GM19467 (cell line): ENCODE data around the gene BEGAIN.

Experiments
- ATAC-seq: cut with Tn5 transposase; IDR thresholded peaks from one replicate; pipeline ENCODE4 v1.9.1; 2021; ENCODE audit warnings: mild to moderate bottlenecking, moderate library complexity; ENCODE audit not compliant: unreplicated experiment

BEGAIN gene, protein sequence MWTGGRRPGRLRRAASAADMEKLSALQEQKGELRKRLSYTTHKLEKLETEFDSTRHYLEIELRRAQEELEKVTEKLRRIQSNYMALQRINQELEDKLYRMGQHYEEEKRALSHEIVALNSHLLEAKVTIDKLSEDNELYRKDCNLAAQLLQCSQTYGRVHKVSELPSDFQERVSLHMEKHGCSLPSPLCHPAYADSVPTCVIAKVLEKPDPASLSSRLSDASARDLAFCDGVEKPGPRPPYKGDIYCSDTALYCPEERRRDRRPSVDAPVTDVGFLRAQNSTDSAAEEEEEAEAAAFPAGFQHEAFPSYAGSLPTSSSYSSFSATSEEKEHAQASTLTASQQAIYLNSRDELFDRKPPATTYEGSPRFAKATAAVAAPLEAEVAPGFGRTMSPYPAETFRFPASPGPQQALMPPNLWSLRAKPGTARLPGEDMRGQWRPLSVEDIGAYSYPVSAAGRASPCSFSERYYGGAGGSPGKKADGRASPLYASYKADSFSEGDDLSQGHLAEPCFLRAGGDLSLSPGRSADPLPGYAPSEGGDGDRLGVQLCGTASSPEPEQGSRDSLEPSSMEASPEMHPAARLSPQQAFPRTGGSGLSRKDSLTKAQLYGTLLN

DNA sequence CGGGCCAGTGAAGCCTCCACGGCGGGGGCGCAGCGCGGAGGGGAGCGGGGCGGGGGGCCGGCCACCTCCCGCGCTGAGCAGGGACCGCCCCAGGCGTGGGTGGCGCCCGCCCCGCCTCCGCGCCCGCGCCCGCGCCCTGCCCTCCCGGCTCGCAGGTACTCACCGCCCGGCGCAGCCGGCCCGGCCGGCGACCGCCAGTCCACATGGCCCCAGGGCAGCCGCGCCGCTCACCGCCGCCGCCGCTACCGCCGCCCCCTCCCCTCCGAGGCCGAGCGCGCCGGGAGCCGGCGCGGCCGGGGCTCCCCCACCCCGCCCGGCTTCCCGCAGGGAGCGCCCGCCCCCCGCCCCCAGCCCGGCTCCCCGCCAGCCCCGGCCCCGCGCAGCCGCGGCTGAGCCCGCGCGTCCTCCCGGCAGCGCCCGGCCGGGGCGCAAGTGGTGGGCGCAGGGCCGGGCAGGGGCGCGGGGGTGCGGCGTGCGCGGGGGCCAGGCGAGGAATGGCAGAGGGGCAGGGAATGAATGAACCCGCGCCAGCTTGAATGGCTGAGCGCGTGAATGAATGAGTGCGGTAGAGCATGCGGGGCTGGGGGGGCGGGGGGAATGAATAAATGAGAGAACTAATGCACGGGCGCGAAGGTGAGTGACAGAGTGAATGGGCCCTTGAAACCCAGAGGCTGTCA is at the start of gene BEGAIN:
Gene BEGAIN, minus strand, starts transcription at position 332 of the 677 bp plus-strand sequence. Its CDS starts 127 bp downstream, at position 205.
- no peak for ATAC-seq

DNA sequence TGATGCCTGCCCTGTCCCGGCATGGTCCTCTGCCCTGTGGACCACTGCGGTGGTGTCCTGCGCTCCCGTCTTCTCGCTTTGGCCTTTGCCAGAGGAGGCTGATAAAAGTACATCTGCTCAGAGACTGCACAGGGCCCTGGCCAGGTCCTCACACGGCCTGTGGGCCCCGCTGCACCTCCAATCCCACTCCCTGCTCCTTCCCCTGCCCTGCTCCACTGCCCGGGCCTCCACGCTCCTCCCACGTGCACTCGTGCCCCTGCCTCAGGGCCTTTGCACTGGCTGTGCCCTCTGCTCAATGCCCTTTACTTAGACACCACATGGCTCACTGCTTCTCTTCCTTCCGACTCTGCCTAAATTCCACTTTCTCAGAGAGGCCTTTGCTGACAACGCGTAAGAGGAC is 49.3 kb upstream of the BEGAIN start:
- no peak for ATAC-seq

DNA sequence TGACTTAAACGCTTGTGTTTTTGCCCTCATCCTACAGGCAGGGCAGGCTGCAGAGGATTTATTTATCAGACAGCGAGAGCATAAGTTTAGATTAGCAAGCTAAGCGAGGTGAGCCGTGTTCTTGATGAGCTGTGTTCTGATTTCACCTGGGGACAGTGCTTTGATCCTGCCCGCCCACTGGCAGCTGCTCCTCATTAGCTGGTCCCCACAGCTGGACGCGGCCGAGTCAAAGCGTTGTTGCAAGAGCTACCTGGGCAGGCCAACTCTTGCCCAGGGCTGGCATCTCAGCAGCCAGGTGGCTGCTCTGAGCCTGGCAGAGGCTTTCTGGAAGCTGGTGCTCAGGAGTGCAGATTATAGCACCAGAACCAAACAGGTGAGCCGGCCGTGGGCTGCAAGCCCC is 46.8 kb upstream of the BEGAIN start:
- no peak for ATAC-seq

DNA sequence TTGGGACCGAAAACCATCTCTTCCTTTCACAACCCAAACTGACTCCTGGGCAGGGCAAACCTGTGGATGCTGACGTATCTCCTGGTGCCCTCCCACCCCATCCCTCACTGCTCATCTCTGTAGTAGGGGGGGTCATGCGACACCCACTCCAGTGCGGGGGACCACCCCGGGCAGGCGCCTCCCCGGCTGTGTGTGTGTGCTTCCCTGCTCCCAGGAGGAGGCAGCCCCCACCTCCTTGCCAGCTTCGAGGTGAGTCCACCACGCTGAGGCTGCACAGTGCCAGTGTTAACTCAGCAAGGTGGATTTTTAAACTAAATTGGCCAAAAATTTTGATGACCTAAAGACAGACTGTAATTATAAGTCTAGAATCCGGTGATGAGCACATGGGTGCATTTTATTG is 46.2 kb upstream of the BEGAIN start:
- ATAC-seq, result no peak

DNA sequence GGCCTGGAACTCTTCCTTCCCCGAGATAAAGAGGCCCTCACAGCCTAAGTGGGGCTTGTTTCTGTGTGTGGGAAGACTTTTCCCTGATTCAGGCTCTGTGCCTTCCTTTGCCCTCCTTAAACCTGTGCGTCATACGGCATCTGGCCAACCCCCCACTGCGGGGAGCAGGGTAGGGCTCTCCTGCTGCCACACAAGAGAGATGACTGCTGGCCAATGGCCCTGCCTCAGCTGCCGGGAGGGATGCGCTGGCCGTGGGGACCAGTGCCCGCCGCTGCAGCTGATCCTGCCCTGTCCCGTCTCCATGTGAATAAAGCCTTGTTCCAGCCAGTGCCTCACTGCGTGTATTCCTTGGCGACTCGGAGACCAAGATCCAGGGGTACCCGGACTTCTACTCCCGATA is 42.5 kb upstream of the BEGAIN start:
- ATAC-seq, result no peak

DNA sequence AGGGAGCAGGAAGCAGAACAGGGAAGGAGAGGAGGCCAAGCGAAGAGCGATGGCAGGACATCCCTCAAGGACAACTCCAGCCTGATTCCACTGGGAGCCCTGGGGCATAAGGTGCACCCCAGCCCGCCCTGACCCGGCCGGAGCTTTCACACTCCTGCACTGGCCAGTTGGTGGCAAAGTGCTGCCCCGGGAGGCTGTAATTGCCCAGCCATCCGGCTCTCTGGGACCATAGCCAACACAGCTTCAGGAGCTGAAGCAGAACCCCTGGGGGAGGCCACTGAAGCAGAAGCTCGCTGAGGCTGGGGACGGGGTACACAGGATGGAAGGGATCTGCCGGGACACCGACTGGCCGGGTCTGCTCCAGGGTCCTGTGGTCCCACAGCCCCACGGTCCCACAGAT is 41.9 kb upstream of the BEGAIN start:
- ATAC-seq, result no peak

DNA sequence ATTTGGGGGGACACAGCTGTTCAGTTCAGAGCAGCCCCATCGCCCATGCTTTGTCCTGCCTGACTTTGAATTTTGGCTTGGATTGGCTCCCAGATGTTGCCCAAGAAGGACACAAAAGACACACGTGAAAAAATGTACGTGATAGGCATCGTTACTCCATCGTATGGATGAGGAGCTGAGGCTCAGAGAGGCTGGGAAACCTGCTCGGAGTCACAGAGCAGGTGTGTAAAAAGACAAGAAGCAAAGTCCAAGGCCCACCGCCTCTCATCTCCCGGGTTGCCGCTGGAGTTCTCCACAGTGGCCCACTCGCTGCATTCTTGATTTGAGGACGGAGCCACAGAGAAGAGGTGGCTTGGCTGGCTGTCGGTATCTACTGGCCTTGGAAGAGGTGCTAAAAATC is 41.0 kb upstream of the BEGAIN start:
- no peak for ATAC-seq

DNA sequence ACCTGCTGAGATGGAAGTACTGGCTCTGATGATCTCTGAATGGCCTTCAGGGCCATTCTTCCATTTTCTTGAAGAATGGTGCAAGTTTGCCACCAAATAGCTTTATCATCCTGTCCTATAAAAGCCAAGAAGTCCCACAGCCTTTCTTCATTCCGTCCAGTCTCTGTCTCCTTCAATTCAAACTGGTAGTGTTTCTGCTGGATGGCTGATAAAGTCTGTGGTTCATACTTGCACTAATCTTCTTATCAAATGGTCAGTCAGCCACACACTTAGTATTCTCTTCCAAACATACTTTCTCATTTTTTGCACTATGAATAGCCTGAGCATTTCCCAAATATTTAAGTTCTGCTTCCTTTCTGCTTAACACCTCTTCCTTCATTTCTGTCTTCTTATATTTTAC is 39.4 kb upstream of the BEGAIN start:
- no peak for ATAC-seq

DNA sequence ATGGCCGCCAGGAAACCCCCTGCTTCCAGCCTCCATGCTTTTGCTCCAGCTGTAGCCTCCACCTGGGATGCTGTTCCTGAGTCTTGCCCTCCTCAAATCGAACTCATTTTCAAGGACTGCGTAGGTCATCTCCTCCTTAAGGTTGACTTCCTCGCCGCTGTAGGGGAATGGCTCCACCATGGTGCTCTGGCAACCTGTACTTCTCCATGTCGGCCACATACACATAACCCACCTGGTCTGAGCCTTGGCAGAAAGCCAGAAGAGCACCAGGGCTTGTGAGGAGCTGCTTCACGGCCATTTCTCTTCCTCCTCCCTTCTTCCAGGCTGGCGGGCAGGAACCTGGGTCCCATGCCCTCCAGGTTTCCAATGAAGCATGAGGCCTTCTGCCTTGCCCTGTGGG is 36.7 kb upstream of the BEGAIN start:
- ATAC-seq, result no peak

DNA sequence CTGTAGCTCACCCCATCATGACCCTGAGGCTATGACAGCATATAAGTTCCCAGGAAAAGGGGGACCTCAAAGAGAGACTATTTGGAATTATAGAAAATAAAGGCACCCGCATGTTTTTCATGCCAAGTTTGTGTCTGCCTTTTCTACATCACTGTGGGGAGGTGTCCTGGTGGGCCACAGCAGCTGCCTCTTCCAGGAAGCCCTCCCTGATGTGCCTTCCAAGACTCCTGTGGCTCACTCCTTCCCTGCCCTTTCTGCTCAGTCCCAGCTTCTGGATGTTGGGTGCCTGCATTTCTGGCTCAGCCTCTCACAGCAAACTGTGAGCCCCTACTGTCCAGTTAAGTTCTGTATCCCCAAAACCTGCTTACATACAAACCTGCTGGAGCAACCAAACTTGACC is 36.3 kb upstream of the BEGAIN start:
- ATAC-seq, result no peak

DNA sequence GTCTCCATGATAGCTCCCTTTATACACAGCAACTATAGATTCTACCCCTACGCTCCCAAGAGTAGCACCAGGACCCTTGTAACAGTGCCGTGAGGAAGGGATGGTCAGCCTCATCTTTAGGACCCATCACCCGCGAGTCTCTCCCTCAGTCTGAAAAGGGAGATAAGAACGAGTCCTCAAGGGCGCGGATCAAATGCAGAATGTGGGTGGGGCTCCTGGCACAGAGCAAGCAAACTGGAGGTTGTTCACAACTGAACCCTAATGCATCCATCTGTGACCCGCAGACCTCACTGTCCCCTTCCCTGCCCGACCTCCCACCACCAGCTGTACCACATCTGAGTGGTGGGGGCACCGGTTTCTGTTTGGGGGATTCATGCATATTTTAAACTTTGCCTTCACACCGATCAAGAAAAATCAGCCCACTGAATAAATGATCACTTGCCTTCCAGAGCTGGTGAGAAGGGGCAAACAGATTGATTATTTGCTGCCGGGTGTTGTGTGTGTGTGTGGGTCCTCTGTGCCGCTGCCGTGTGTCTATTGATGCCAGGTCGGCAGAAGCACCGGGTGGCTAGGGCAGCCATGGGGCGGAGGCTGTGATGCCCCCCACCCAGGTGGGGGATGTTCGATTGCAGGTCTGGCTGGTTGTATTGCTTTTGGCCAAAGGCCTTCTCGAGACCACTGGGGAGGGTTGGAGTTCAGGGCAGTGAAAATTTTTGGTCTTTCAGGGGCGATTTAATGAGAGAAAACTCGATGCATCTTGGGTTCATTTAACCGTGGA is 35.7 kb upstream of the BEGAIN start:
- no peak for ATAC-seq

DNA sequence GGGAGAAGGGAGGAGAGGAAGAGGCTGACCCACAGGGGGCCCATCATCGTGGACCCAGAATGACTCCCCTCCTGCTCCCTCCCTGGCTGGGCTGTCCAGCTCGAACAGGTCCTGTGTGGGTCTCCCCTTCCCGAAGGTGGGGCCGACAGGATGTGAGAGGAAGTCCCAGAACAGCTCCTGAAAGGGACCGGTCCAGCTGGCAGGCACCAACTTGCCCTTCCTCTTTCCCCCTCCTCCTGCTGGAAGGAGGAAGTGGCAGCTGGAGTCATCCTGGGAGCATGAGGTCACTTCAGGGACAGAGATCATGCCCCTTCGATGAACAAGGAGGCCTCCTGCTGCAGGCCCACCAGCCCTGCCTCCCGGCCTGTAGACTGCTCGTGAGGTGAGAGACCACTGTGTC is 35.0 kb upstream of the BEGAIN start:
- ATAC-seq, result no peak

DNA sequence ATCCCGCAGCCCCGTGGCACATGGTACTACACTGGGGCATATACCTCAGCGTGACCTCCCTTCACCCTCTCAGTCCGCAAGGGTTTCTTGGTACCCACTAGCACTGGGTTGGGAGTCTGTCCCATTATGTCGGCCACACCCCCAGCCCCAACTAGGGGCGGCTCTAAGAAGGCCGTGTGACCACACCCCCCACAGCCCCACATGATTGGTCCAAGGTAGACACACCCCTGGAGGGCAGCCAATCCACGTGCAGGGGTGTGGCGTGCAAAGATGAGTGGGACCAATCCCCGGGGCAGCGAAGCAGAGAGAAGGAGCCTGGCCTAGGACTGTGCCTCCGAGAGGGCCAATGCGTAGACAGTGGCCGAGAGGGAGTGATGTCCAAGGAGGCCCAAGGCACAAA is 34.6 kb upstream of the BEGAIN start:
- no peak for ATAC-seq

DNA sequence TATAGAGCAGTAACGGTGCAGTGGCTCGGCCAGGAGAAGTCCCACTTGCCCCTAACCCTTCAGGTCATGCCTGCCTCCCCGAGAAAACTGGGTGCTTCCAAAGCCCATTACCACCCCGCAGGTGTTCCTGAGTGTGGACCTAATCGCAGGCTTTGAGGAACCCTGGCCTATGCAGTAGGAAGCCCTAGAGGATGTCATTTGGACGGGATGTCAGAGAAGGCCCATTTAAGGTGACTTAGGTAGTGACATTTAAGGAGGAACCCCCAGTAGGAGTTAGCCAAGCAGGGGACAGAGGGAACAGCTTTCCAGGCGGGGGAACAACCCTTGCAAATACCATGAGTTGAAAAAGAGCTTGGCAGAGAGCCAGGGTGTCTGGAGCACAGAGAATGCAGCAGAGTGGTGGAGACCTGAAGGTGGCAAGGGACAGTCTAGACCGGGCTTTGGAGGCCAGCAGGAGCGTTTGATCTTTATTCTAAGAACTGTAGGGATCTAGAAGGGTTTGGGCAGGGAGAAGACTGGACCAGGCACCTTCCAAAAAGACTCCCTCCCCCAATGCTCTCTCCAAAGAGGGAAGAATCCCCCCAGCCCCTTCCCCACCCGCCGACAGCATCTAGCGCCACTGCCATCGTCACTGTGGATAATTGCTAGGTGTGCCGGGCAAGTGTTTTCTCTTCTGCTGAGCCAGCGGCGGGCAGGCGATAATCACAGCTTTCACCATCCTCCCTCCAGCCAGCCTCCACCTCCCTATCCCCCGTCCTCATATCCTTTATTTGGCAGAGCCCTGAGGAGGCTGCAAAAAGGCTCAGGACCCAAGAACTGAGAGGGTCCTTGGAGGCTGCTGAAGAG is 33.3 kb upstream of the BEGAIN start:
- no peak for ATAC-seq

DNA sequence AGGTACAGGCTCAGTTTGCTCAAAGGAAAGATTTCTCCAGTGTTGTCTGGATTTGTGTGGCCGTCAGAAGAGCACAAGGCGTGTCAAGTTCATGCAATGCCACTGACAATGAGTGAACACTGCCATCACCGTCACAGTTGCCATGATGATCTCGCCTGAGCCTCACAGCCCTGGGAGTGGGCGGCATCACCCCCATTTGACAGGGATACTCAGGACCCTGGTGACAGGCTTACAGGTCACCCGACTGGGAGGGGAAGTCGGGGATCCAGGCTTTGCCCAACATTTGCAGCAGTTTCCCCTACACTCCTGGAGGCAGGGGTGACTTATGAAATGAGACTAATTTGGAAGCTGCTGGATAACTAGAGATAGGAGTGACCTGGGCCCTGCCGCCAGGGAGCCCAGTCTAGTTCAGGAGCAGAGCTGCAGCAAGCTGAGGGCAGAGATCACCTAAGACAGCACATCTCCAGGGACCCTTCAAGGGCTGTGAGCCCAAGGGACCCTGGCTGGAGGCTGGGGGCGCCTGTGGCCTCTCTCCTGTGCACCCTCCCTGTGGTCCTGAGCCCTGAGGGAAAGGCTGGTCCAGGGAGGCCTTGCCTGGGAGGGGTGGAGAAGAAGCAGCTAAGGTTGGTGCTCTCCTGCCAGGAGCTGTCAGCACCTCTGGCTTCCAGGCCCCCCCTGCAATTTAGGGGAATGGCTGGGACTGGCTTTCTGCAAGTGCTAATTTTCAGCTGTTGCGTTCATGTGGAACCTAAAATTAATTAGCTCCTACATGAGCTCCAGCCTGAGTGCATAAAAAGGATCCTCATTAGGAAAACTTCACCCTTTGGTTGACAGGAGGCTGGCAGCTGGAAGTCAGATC is 32.4 kb upstream of the BEGAIN start:
- no peak for ATAC-seq

DNA sequence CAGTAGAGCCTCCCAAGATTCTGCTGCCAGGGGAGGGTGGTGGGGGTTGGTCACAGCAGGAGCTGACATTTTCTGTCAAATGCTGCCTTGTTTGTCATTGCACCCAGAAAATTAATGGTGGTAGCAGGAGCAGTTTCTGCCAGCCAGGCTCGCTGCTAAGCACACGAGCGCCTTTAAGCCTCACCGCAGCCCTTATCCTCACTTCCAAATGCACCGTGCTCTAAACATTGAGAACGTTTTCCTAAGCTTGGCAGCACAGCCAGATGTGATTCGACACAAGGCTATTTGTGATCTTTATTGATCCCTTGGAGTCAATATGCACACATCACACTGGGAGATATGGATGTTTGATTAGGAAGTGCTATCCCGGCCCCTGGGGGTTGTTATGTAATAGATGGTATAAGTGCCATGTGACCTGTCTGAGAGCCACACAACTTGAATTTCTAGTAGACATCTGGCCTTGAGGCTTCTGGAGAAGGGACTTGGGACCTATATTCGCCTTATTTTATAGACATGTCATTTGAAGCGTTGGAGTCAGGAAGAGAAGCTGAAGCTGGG is 31.6 kb upstream of the BEGAIN start:
- ATAC-seq, result no peak

DNA sequence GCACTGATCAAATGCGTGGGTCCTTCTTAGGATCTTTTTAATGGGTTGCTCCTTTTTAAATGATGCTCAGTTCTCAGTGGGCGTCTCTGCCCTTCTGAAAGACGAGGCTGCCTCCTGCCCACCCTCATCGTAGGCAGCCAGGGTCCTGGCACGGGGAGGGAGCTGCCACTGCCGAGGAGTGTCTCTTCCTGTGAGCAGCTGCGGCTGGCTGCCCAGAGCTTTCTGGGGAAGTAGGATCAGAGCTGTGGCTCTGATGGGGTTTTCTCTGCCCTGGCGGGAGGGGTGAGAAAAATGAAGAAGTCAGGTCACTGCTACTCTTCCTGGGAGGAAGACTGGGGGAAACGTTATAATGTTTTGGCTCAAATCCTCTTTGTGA is 31.1 kb upstream of the BEGAIN start:
- no peak for ATAC-seq

DNA sequence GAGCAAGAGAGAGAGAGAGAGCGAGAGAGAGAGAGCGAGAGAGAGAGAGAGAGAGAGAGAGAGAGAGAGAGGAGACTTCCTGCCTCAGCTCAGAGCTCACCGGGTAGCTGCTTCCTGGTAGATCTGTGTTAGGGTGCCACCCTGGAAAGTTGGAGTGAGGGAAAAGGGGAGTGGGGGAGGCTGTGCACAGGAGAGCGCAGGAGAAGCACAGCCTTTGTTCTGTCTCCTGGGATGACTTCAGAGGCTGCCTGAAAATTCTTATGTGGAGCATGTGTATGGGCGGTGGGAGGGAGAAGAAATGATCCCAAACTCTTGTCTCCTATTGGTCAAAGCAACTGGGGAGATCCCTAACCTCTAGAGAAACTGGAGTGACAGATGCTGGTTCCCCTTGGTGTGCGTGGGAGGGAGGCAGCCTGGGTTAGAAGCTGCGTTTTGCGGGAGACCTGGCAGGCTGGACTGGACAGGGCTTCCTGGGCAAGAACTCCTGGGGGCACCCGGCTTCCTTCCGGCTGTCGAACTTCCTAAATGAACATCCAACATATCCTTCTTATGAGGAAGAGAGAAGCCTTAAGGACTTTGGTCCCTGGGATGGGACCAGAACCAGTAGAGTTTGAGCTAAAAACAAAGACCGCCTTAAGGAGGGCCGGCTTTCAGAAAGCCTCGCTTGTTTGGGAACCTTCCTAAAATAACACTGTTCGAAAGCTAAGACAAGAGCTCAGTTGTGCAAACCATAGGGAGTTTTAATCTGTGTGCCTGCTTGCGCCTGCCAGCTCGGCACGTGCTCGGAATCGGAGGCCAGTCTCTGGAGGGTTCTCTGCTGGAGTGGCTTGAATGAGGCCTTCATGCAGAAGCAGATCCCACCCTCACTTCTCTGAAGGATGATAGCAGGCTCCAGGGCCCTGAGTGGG is 30.4 kb upstream of the BEGAIN start:
- ATAC-seq, result no peak
